OCI-LY3 (cell line): Measurements from ENCODE around the gene FNIP1.

Experiments used
- H2AFZ ChIP-seq: fragments of 200-600, 300-600 bp; shearing (Covaris generic); 2 replicates; pipeline ENCODE4 v1.6.0; 2014; ENCODE audit warnings: antibody characterized with exemption, low read depth, low read length
- H3K27ac ChIP-seq: fragments of 200-600, 300-600 bp; sonication (generic); 2 replicates; pipeline ENCODE4 v1.5.1; 2014; ENCODE audit warnings: mild to moderate bottlenecking, low read length, moderate library complexity, mixed read lengths
- H3K27me3 ChIP-seq: fragments of 200-600, 300-600 bp; sonication (generic); 2 replicates; pipeline ENCODE4 v1.6.1; 2014; ENCODE audit warnings: low read depth, low read length, mixed read lengths
- H3K36me3 ChIP-seq: fragments of 200-600, 300-600 bp; sonication (generic); replicated peaks from 2 replicates; pipeline ENCODE3; 2014; ENCODE audit warnings: low read depth, low read length, mixed read lengths
- H3K4me1 ChIP-seq: fragments of 300-600, 200-600 bp; sonication (generic); 2 replicates; pipeline ENCODE4 v1.6.1; 2014; ENCODE audit warnings: low read length, mixed read lengths
- H3K4me2 ChIP-seq: fragments of 200-600, 300-600 bp; sonication (generic); 2 replicates; pipeline ENCODE4 v1.6.1; 2014; ENCODE audit warnings: low read length, mixed read lengths
- H3K4me3 ChIP-seq: fragments of 300-600, 200-600 bp; sonication (generic); 2 replicates; pipeline ENCODE4 v1.5.1; 2014; ENCODE audit warnings: antibody characterized with exemption, mild to moderate bottlenecking, low read length, moderate library complexity
- H3K79me2 ChIP-seq: fragments of 300-600, 200-600 bp; shearing (Covaris generic); 2 replicates; pipeline ENCODE4 v1.6.1; 2014; ENCODE audit warnings: mild to moderate bottlenecking, low read length, mixed read lengths
- H3K9ac ChIP-seq: fragments of 300-600, 200-600 bp; shearing (Covaris generic); 2 replicates; pipeline ENCODE4 v1.6.0; 2014; ENCODE audit warnings: mild to moderate bottlenecking, low read length, moderate library complexity
- H3K9me3 ChIP-seq: fragments of 200-600, 300-600 bp; shearing (Covaris generic); 2 replicates; pipeline ENCODE4 v1.6.1; 2014; ENCODE audit warnings: low read length, mixed read lengths; ENCODE audit not compliant: insufficient read depth
- H4K20me1 ChIP-seq: fragments of 200-600, 300-600 bp; sonication (generic); 2 replicates; pipeline ENCODE4 v1.6.1; 2016; ENCODE audit warnings: low read length, mixed read lengths; ENCODE audit not compliant: insufficient read depth
- CTCF ChIP-seq: fragments of 200-600, 300-600 bp; sonication (generic); IDR thresholded peaks from 2 replicates; pipeline ENCODE4 v1.5.1; 2014; ENCODE audit warnings: antibody characterized with exemption, low read length, low read depth
- EZH2phosphoT487 ChIP-seq: fragments of 200-600 bp; shearing (Covaris generic); IDR thresholded peaks from 2 replicates; pipeline ENCODE4 v1.6.1; 2018; ENCODE audit warnings: antibody characterized with exemption, mixed run types, low read depth

FNIP1 gene

GRCh38 chr5:131659841-131660240 is 137.0 kb downstream of the FNIP1 start:
- H3K27ac ChIP-seq, result no peak overlapping the region
- no peaks in the 10 kb centered on the region for H3K4me1 ChIP-seq
- no peaks in the 10 kb centered on the region for H3K79me2 ChIP-seq
- H2AFZ ChIP-seq, result no peak overlapping the region
- no peak overlapping the region for H3K4me2 ChIP-seq
- no peak for TF ChIP-seq CTCF
- TF ChIP-seq EZH2phosphoT487, result no peak
- H3K27me3 ChIP-seq, result no peaks in the 10 kb centered on the region
- no peaks in the 10 kb centered on the region for H4K20me1 ChIP-seq
- H3K9ac ChIP-seq, result no peak overlapping the region
- H3K9me3 ChIP-seq, result no peaks in the 10 kb centered on the region
- H3K36me3 ChIP-seq, result no peaks in the 10 kb centered on the region
- no peak overlapping the region for H3K4me3 ChIP-seq

- TF ChIP-seq CTCF (no peak), EZH2phosphoT487 (no peak)
- no peaks in the 10 kb centered on the region for H3K36me3 ChIP-seq
- no peaks in the 10 kb centered on the region for H3K27me3 ChIP-seq
Measured at GRCh38 chr5:131659290-131659689, 137.5 kb downstream of the FNIP1 start.

DNA sequence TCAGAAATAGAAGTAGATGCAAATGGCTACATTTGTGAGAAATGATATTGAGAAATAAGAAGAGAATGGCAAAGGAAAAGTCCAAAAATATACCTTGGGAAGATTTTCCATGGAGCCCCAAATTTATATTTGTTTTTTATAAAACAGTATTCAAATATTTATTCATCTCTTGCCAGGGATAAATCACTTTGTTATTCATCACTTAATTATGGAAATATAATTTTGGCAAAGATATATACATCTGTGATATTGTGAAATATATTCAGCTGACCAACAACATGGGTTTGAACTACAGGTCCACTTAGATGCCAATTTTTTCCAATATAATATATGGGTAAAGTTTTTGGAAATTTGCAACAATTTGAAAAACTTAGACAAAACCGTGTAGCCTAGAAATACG is 142.0 kb downstream of the FNIP1 start:
- no peak overlapping the region for H3K4me3 ChIP-seq
- H3K9me3 ChIP-seq, result no peaks in the 10 kb centered on the region
- H3K9ac ChIP-seq, result no peak overlapping the region
- peaks cover 13% of the 10 kb centered on the region for H3K36me3 ChIP-seq
- no peaks in the 10 kb centered on the region for H4K20me1 ChIP-seq
- TF ChIP-seq EZH2phosphoT487 (no peak), CTCF (no peak)
- H3K4me1 ChIP-seq, result no peaks in the 10 kb centered on the region
- no peaks in the 10 kb centered on the region for H3K27me3 ChIP-seq
- H3K4me2 ChIP-seq, result no peak overlapping the region
- no peak overlapping the region for H3K27ac ChIP-seq
- no peaks in the 10 kb centered on the region for H3K79me2 ChIP-seq
- H2AFZ ChIP-seq, result no peak overlapping the region

More at GRCh38 chr5:131659290-131659689, 137.5 kb downstream of the FNIP1 start:
- no peaks in the 10 kb centered on the region for H4K20me1 ChIP-seq
- no peak overlapping the region for H3K4me2 ChIP-seq
- H3K9ac ChIP-seq, result no peak overlapping the region
- H3K9me3 ChIP-seq, result no peaks in the 10 kb centered on the region
- H3K79me2 ChIP-seq, result no peaks in the 10 kb centered on the region
- no peak overlapping the region for H3K4me3 ChIP-seq
- H3K4me1 ChIP-seq, result no peaks in the 10 kb centered on the region
- no peak overlapping the region for H3K27ac ChIP-seq
- H2AFZ ChIP-seq, result no peak overlapping the region

DNA sequence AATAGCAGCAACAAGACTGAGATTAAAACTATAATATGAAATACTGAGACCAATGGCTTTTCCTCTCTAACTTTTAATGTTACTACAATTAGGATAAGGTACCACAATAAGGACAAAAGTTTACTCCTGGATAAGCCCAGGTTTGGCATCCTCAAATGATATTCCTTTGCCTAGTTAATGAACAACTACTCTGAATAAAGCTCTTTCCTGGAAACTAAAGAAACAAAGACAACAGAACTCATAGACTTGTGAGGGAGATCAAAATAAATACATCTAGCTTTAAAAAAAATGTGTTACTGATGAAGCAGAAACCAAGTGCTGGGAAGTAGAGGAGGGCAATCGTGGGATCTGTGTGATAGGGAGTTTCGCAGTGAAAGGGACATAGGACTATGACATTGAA is 142.5 kb downstream of the FNIP1 start:
- Histone ChIP-seq H3K36me3 (peaks cover 13% of the 10 kb centered on the region), H3K4me1 (no peaks in the 10 kb centered on the region), H3K9ac (no peak overlapping the region), H3K4me3 (no peak overlapping the region), H3K9me3 (no peaks in the 10 kb centered on the region), H3K27me3 (no peaks in the 10 kb centered on the region), H3K4me2 (no peak overlapping the region), H3K79me2 (no peaks in the 10 kb centered on the region), H4K20me1 (no peaks in the 10 kb centered on the region), H2AFZ (no peak overlapping the region), H3K27ac (no peak overlapping the region)
- TF ChIP-seq EZH2phosphoT487 (no peak), CTCF (no peak)
